PFSK-1 (cell line): ENCODE measurements around the gene NPPA.

ENCODE experiments used
- POLR2AphosphoS5 ChIP-seq: IDR thresholded peaks from 2 replicates; pipeline ENCODE4 v1.6.1; 2012; ENCODE audit warnings: low read depth, mild to moderate bottlenecking, control low read depth, low read length, moderate library complexity
- REST ChIP-seq, 2 experiments: IDR thresholded peaks; 2 replicates each; pipeline versions ENCODE4 v1.6.1 to v1.8.0; 2011 to 2012; ENCODE audit warnings: low read depth in 2 of 2, low read length in 2 of 2, control low read depth in 1 of 2, inconsistent platforms in 1 of 2, mild to moderate bottlenecking in 1 of 2, moderate library complexity in 1 of 2; ENCODE audit not compliant: insufficient read depth in 1 of 2

DNA sequence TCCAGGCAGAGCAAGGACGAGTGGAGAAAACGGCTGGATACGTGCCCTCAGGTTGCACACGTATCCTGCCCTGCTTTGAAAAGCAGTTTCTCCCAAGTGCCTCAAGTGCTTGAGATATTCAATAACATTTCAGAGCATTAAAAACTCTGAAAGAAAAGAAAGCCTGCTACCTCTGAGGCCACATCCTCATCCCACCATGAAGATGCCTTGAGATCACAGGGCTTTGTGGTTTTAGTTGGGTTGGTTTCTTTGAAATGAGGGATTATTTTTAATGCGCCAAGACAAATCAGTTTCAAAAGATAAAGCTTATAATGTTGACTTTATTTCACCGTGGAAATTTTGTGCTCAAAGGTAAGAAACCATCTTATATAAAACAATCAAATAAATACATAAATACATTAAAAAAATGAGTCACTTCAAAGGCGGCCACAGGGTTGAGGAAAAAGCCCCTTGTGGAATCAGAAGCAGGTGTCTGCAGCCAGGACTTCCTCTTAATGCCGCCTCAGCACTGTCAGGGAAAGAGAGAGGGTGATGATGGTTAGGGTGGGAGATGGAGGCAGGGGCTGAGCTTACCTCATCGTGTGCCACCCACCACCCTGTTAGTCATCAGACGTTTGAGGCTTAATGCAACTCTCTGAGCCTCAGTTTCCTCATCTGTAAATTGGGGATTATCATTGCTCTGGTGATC, 9.7 kb upstream of the NPPA start:
- TF ChIP-seq POLR2AphosphoS5 (no peak), REST (IDR thresholded peaks at IDR 0.05; ENCODE audit: insufficient read depth in 1 of 2, low read depth in 2 of 2, low read length in 2 of 2) (0 out of 4 replicates have a peak, but pooled peaks of 1 of the 2 experiments have one; percentile 37)
